Measurements from ENCODE around the gene ADCK1. TPM values are rescaled to one million over a fixed set of nuclear protein-coding genes. Genes with fewer than 3 reads are reported as not detected.

The ADCK1 gene
- total and polyA plus RNA-seq, 9 of the 15 experiments (the other 6 are each of a cell fraction or from before 2014, with no cell fraction given), result 2.8 to 8.9 (median 4.3) TPM

- DNase-seq (ENCODE audit: extremely low read depth in 1 of 4, low spot score in 3 of 4) (no peak), ATAC-seq (no peak), FAIRE-seq (no peak)
- Histone ChIP-seq H3K4me2 (ENCODE audit: insufficient read depth, low read length) (no peak overlapping the region), H3K27ac (ENCODE audit: extremely low read depth, low read depth, low read length) (no peak overlapping the region), H2AFZ (ENCODE audit: low read depth, low read length) (no peak overlapping the region), H3K4me1 (replicated peaks in 1 of 2; ENCODE audit: control insufficient read depth in 2 of 2, insufficient read depth in 2 of 2, low read length in 2 of 2) (peaks cover 11 to 13% of the 10 kb centered on the region in 2 experiments), H3K9ac (ENCODE audit: insufficient read depth in 1 of 2, low read depth in 2 of 2, low read length in 2 of 2) (no peak overlapping the region), H3K9me1 (ENCODE audit: control insufficient read depth, insufficient read depth, low read length) (no peaks in the 10 kb centered on the region), H3K9me3 (replicated peaks; ENCODE audit: control insufficient read depth, insufficient read depth, low read depth, low read length) (no peaks in the 10 kb centered on the region), H3K4me3 (no peak overlapping the region), H3K36me3 (ENCODE audit: control insufficient read depth, insufficient read depth, low read length) (no peaks in the 10 kb centered on the region), H4K20me1 (replicated peaks; ENCODE audit: control insufficient read depth, insufficient read depth, low read length) (no peaks in the 10 kb centered on the region), H3K79me2 (ENCODE audit: control insufficient read depth, insufficient read depth, low read length) (no peaks in the 10 kb centered on the region), H3K27me3 (ENCODE audit: control insufficient read depth in 2 of 2, insufficient read depth in 2 of 2, low read length in 2 of 2) (no peaks in the 10 kb centered on the region)
- no peak for TF ChIP-seq HOXB6 (CRISPR knock-in tag; IDR thresholded peaks at IDR 0.05; ENCODE audit: borderline replicate concordance)
- no peak for TF ChIP-seq NR3C1 (CRISPR knock-in tag; IDR thresholded peaks at IDR 0.05)
- no peak for TF ChIP-seq ZEB2 (IDR thresholded peaks at IDR 0.05)
- no peak for TF ChIP-seq ZKSCAN1 (IDR thresholded peaks at IDR 0.05; ENCODE audit: low read depth, low read length)
- TF ChIP-seq MEF2D (tag; conservative IDR thresholded peaks at IDR 0.05; ENCODE audit: low read depth), result no peak
- intact Hi-C loops (cut with micrococcal nuclease), result loop anchor here (10.0 kb wide), 1 partner anchor 286 kb away; no protein-coding TSS in a partner anchor
- ChIA-PET CTCF (ENCODE audit: low intra/inter-chr PET ratio) (no interaction called here), POLR2A (no interaction called here)
- BruUV-seq (replicated peaks), result no TSS peak
- WGBS (ENCODE audit: insufficient coverage, low coverage, missing lambda C conversion rate), result 69% methylated on average over 13 of the region's 13 CpGs
- in situ Hi-C loops (cut with MboI), result loop anchor here (5.0 kb wide), 1 partner anchor 94 kb away; no protein-coding TSS in a partner anchor
Observed at GRCh38 chr14:77868552-77869285, 68.8 kb downstream of the ADCK1 start.

GRCh38 chr14:77869340-77869739 is 69.4 kb downstream of the ADCK1 start:
- no peak for ATAC-seq
- Histone ChIP-seq H3K4me2 (ENCODE audit: insufficient read depth, low read length) (no peak overlapping the region), H3K9me1 (ENCODE audit: control insufficient read depth, insufficient read depth, low read length) (no peaks in the 10 kb centered on the region), H3K4me1 (replicated peaks in 1 of 2; ENCODE audit: control insufficient read depth in 2 of 2, insufficient read depth in 2 of 2, low read length in 2 of 2) (peaks cover 6 to 7% of the 10 kb centered on the region in 2 experiments), H2AFZ (ENCODE audit: low read depth, low read length) (no peak overlapping the region), H3K9ac (ENCODE audit: insufficient read depth in 1 of 2, low read depth in 2 of 2, low read length in 2 of 2) (no peak overlapping the region), H3K27me3 (ENCODE audit: control insufficient read depth in 2 of 2, insufficient read depth in 2 of 2, low read length in 2 of 2) (no peaks in the 10 kb centered on the region), H4K20me1 (replicated peaks; ENCODE audit: control insufficient read depth, insufficient read depth, low read length) (no peaks in the 10 kb centered on the region), H3K9me3 (replicated peaks; ENCODE audit: control insufficient read depth, insufficient read depth, low read depth, low read length) (no peaks in the 10 kb centered on the region), H3K27ac (ENCODE audit: extremely low read depth, low read depth, low read length) (no peak overlapping the region), H3K79me2 (ENCODE audit: control insufficient read depth, insufficient read depth, low read length) (no peaks in the 10 kb centered on the region), H3K36me3 (ENCODE audit: control insufficient read depth, insufficient read depth, low read length) (no peaks in the 10 kb centered on the region), H3K4me3 (no peak overlapping the region)
- no peak for DNase-seq (ENCODE audit: extremely low read depth in 1 of 4, low spot score in 3 of 4)
- TF ChIP-seq CHD4 (IDR thresholded peaks at IDR 0.05; ENCODE audit: insufficient read depth, insufficient replicate concordance, low read depth, low read length, poor library complexity, severe bottlenecking), result no peak
- TF ChIP-seq FIP1L1 (IDR thresholded peaks at IDR 0.05; ENCODE audit: low read depth, low read length, poor library complexity, severe bottlenecking), result no peak
- no peak for TF ChIP-seq ZNF589 (CRISPR knock-in tag; IDR thresholded peaks at IDR 0.05; ENCODE audit: low read depth)
- no peak for TF ChIP-seq MCM7 (IDR thresholded peaks at IDR 0.05)
- TF ChIP-seq PCBP1 (IDR thresholded peaks at IDR 0.05; ENCODE audit: low read depth, low read length, poor library complexity, severe bottlenecking), result no peak
- TF ChIP-seq ZFP1 (CRISPR knock-in tag; IDR thresholded peaks at IDR 0.05), result no peak
- ChIA-PET POLR2A (no interaction called here), CTCF (ENCODE audit: low intra/inter-chr PET ratio) (no interaction called here)
- FAIRE-seq, result no peak
- intact Hi-C loops (cut with micrococcal nuclease) (loop anchor here (10.0 kb wide), 1 partner anchor 285 kb away; no protein-coding TSS in a partner anchor), in situ Hi-C loops (cut with MboI) (loop anchor here (5.0 kb wide), 1 partner anchor 93 kb away; no protein-coding TSS in a partner anchor)
- no TSS peak for BruUV-seq (replicated peaks)

Data from K562 (cell line).